NCI-H226 (cell line): Measurements from ENCODE around the gene ENSA.
"Not testable (repeated sequence)": the region's sequence is repeated elsewhere in the genome, so short reads cannot be mapped to it uniquely, and the experiment has no call there.

Experiments used
- DNase-seq: peaks from one replicate; pipeline ENCODE4 v3.0.0-alpha.2; 2015

Gene ENSA

GRCh38 chr1:150579945-150580642 lies 49.3 kb downstream of the ENSA start:
- DNase-seq = no peak

- peak; percentile 95 for DNase-seq
Measured at GRCh38 chr1:150579110-150579944, 50.1 kb downstream of the ENSA start, which contains the start of gene MCL1. MCL1 (minus strand) TSS chr1:150579610; CDS start chr1:150579530, 80 bp downstream.

- peak; percentile 92 for DNase-seq
Measured at GRCh38 chr1:150578272-150579109, 50.9 kb downstream of the ENSA start.

GRCh38 chr1:150577557-150578271 lies 51.7 kb downstream of the ENSA start:
- DNase-seq = no peak

- no peak for DNase-seq
Measured at GRCh38 chr1:150576794-150577556, 52.4 kb downstream of the ENSA start.

- DNase-seq = no peak
Measured at GRCh38 chr1:150576367-150576711, 53.1 kb downstream of the ENSA start.

- no peak for DNase-seq
Measured at GRCh38 chr1:150575518-150576366, 53.7 kb downstream of the ENSA start.

GRCh38 chr1:150575072-150575489 lies 54.3 kb downstream of the ENSA start:
- no peak for DNase-seq

GRCh38 chr1:150574260-150575071 lies 54.9 kb downstream of the ENSA start:
- no peak for DNase-seq

GRCh38 chr1:150573648-150574071 lies 55.8 kb downstream of the ENSA start:
- not testable (repeated sequence) for DNase-seq

- DNase-seq = no peak
Measured at GRCh38 chr1:150572918-150573647, 56.3 kb downstream of the ENSA start.
